Hepatocyte (in vitro differentiated cells): Measurements from ENCODE around the gene ANKRD2. TPM values are rescaled to one million over a fixed set of nuclear protein-coding genes. Genes with fewer than 3 reads are reported as not detected.

Experiments
- DNase-seq: peaks from one replicate; pipeline ENCODE4 v3.0.0-alpha.2; 2016; ENCODE audit warnings: low spot score
- H2AFZ ChIP-seq: fragments of 200-600 bp; sonication (generic); 2 replicates; pipeline ENCODE4 v1.6.0; 2016; ENCODE audit warnings: antibody characterized with exemption, mild to moderate bottlenecking
- H3K27ac ChIP-seq: fragments of 200-600 bp; sonication (generic); 2 replicates; pipeline ENCODE4 v1.5.1; 2016; ENCODE audit warnings: mild to moderate bottlenecking
- H3K27me3 ChIP-seq: fragments of 200-600 bp; sonication (generic); 2 replicates; pipeline ENCODE4 v1.6.1; 2016
- H3K36me3 ChIP-seq: fragments of 200-600 bp; sonication (generic); replicated peaks from 2 replicates; pipeline ENCODE4 v1.5.1; 2016; ENCODE audit warnings: low read depth; ENCODE audit not compliant: insufficient read depth
- H3K4me1 ChIP-seq: fragments of 200-600 bp; sonication (generic); 2 replicates; pipeline ENCODE4 v1.5.1; 2016; ENCODE audit warnings: mild to moderate bottlenecking, moderate library complexity; ENCODE audit not compliant: insufficient read depth
- H3K4me2 ChIP-seq: fragments of 200-600 bp; sonication (generic); 2 replicates; pipeline ENCODE4 v1.6.0; 2016
- H3K4me3 ChIP-seq: fragments of 200-600 bp; sonication (generic); 2 replicates; pipeline ENCODE4 v1.5.1; 2016; ENCODE audit warnings: mild to moderate bottlenecking
- H3K79me2 ChIP-seq: fragments of 200-600 bp; sonication (generic); 2 replicates; pipeline ENCODE4 v1.6.0; 2017; ENCODE audit warnings: mild to moderate bottlenecking
- H3K9me2 ChIP-seq: fragments of 200-600 bp; sonication (generic); replicated peaks from 2 replicates; pipeline ENCODE4 v1.6.0; 2017; ENCODE audit warnings: mild to moderate bottlenecking; ENCODE audit not compliant: insufficient read depth
- H3K9me3 ChIP-seq: fragments of 200-600 bp; sonication (generic); 2 replicates; pipeline ENCODE4 v1.5.1; 2016; ENCODE audit warnings: low read depth, mild to moderate bottlenecking
- H4K20me1 ChIP-seq: fragments of 200-600 bp; sonication (generic); 2 replicates; pipeline ENCODE4 v1.6.0; 2016; ENCODE audit warnings: mild to moderate bottlenecking; ENCODE audit not compliant: insufficient read depth, poor library complexity, severe bottlenecking
- CTCF ChIP-seq: fragments of 200-600 bp; sonication (generic); IDR thresholded peaks from 2 replicates; pipeline ENCODE4 v1.5.1; 2016; ENCODE audit warnings: antibody characterized with exemption, mild to moderate bottlenecking; ENCODE audit not compliant: poor library complexity
- EZH2 ChIP-seq: fragments of 200-600 bp; sonication (generic); IDR thresholded peaks from 2 replicates; pipeline ENCODE4 v1.6.1; 2016; ENCODE audit warnings: antibody characterized with exemption, mild to moderate bottlenecking, borderline replicate concordance
- EZH2phosphoT487 ChIP-seq: fragments of 200-600 bp; sonication (generic); IDR thresholded peaks from one replicate; pipeline ENCODE4 v1.6.1; 2018; ENCODE audit warnings: antibody characterized with exemption, mild to moderate bottlenecking, low read depth, moderate library complexity; ENCODE audit not compliant: unreplicated experiment, severe bottlenecking
- WGBS: methylation state at CpG from one replicate; pipeline ENCODE4 v1.1.6; 2016; ENCODE audit warnings: low lambda C conversion rate; ENCODE audit errors: missing lambda C conversion rate; 5-methylcytosine and 5-hydroxymethylcytosine counted together
- polyA plus RNA-seq: library from polyadenylated mRNA; unstranded; fragments of >200 nt; fragmentation: Nextera tagmentation; extraction: Ambion mirVana; gene quantifications from 2 replicates; pipeline ENCODE4 v1.2.1, GENCODE V29; 2016
- total RNA-seq: library from RNA; depleted of rRNA; stranded (reverse); fragments of >200 nt; gene quantifications from 2 replicates; pipeline ENCODE4 v1.2.3, GENCODE V29; 2014

The ANKRD2 gene
- total and polyA plus RNA-seq, 2 experiments from 2014 or later = not detected

- Histone ChIP-seq H3K27ac (no peak overlapping the region), H3K4me2 (no peak overlapping the region), H3K4me3 (no peak overlapping the region), H3K79me2 (no peaks in the 10 kb centered on the region), H2AFZ (no peak overlapping the region), H3K4me1 (no peaks in the 10 kb centered on the region), H3K9me2 (no peaks in the 10 kb centered on the region), H3K9me3 (no peaks in the 10 kb centered on the region), H3K27me3 (no peaks in the 10 kb centered on the region), H3K36me3 (no peaks in the 10 kb centered on the region), H4K20me1 (no peaks in the 10 kb centered on the region)
- TF ChIP-seq EZH2 (no peak), CTCF (no peak)
- DNase-seq = no peak
- 99% methylated on average over 4 of the region's 4 CpGs for WGBS
Measured at GRCh38 chr10:97618285-97618684, 45.7 kb downstream of the ANKRD2 start.

- Histone ChIP-seq H3K4me2 (no peak overlapping the region), H4K20me1 (no peaks in the 10 kb centered on the region), H2AFZ (no peak overlapping the region), H3K4me1 (no peaks in the 10 kb centered on the region), H3K4me3 (no peak overlapping the region), H3K36me3 (no peaks in the 10 kb centered on the region), H3K27me3 (no peaks in the 10 kb centered on the region), H3K9me3 (no peaks in the 10 kb centered on the region), H3K9me2 (no peaks in the 10 kb centered on the region), H3K27ac (no peak overlapping the region), H3K79me2 (no peaks in the 10 kb centered on the region)
- WGBS = 96% methylated on average over 4 of the region's 4 CpGs
- no peak for TF ChIP-seq CTCF
- no peak for DNase-seq
Measured at GRCh38 chr10:97618733-97619132, 46.2 kb downstream of the ANKRD2 start.

GRCh38 chr10:97623277-97623676 lies 50.7 kb downstream of the ANKRD2 start:
- Histone ChIP-seq H3K9me2 (no peaks in the 10 kb centered on the region), H3K4me1 (no peaks in the 10 kb centered on the region), H3K4me2 (no peak overlapping the region), H3K27ac (no peak overlapping the region), H3K9me3 (no peaks in the 10 kb centered on the region), H4K20me1 (no peaks in the 10 kb centered on the region), H3K4me3 (no peak overlapping the region), H3K27me3 (no peaks in the 10 kb centered on the region), H2AFZ (no peak overlapping the region), H3K79me2 (no peaks in the 10 kb centered on the region), H3K36me3 (no peaks in the 10 kb centered on the region)
- TF ChIP-seq EZH2phosphoT487 = no peak
- TF ChIP-seq CTCF = no peak
- WGBS = 86% methylated on average over 1 of the region's 1 CpG
- DNase-seq = no peak

GRCh38 chr10:97627731-97628130 lies 55.2 kb downstream of the ANKRD2 start:
- 78% methylated on average over 4 of the region's 4 CpGs for WGBS
- no peaks in the 10 kb centered on the region for H3K27me3 ChIP-seq
- H3K9me3 ChIP-seq = no peaks in the 10 kb centered on the region
- no peak overlapping the region for H3K4me3 ChIP-seq
- no peaks in the 10 kb centered on the region for H3K36me3 ChIP-seq
- no peak for DNase-seq
- H3K79me2 ChIP-seq = peaks cover 14% of the 10 kb centered on the region
- H2AFZ ChIP-seq = no peak overlapping the region
- no peaks in the 10 kb centered on the region for H3K9me2 ChIP-seq
- no peak overlapping the region for H3K4me2 ChIP-seq
- TF ChIP-seq CTCF (no peak), EZH2phosphoT487 (no peak), EZH2 (no peak)
- H3K27ac ChIP-seq = no peak overlapping the region
- H4K20me1 ChIP-seq = no peaks in the 10 kb centered on the region
- no peaks in the 10 kb centered on the region for H3K4me1 ChIP-seq
